Activated CD4-positive, alpha-beta T cell treated with anti-CD3 and anti-CD28 coated beads, Interleukin-2, amount 50 U/mL, for 4 hours (primary cell): ENCODE results near the gene HDAC2.
A peak's percentile ranks its signal among the peaks of the same experiment; 100 is the strongest.
"Not testable (repeated sequence)": the region's sequence is repeated elsewhere in the genome, so short reads cannot be mapped to it uniquely, and the experiment has no call there.

Experiments used
- DNase-seq, 2 experiments: peaks; one replicate each; pipeline ENCODE4 v3.0.0-alpha.2; 2020

HDAC2 gene

DNA sequence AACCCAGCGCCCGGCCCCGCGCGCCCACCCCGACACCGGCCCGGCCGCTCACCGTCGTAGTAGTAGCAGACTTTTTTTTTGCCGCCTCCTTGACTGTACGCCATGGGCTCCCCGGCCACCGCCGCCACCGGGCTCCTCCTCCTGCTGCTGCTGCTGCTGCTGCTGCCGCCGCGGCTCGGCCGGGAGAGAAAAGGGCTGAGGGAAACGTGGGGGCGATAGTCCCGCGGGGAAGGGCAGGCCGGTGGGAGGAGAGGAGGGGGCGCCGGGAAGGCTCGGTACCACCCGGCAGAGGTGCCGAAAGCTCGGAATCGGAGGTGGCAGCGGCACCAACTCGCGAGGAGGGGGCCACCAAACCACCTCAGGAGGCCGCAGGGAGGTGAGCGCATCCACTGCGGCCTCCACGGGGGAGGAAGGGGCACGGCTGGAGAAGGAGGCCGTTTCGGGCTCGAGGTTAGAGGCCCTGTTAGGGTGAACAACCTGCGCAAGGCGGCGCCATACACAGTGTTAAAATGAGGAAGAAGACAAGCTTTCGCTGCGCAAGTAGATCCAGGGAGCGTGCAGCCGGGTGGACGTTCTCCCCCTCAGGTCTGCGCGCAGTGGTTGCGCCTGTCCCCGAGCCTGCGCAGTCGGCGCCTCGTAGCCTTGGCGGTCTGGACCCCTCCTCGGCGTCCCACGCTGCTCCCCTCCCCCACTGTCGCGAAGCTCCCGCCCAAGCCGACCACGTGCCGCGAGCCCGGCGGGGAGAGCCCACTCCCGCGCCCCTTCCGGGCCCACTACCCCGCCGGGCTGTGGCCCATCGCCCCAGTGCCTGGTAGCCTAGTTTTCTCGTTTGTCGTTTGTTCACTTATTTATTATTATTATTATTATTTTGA, at the start of gene HDAC2:
Gene HDAC2, minus strand, starts transcription at position 344 of the 872 bp plus-strand sequence. Its CDS starts 240 bp downstream, at position 104.
- peak; percentile 84 to 90 for DNase-seq

GRCh38 chr6:114020196-114020595, 49.2 kb upstream of the HDAC2 start:
- no peak for DNase-seq

DNA sequence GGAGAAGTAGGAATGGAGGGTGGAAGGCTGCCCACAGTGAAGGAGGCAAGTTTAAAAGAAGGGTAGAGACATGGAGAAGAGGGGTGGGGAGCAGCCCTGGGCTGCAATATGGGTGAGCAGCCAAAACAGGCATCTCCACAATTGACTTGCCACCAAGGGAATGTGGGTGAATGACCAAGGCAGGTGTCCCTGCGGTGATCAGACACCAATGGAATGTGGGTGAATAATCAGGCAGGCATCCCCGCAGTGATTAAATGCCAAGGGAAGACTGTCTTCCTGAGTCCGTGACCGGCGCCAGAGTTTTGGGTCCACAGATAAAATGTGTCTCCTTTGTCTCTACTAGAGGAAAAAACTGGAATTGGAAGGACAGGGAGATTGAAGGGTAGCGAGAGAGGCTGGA, 46.2 kb upstream of the HDAC2 start:
- not testable (repeated sequence) for DNase-seq

GRCh38 chr6:114014106-114014505, 43.2 kb upstream of the HDAC2 start:
- not testable (repeated sequence) for DNase-seq

GRCh38 chr6:114011486-114011885, 40.5 kb upstream of the HDAC2 start:
- DNase-seq = not testable (repeated sequence)

- no peak for DNase-seq
Observed at GRCh38 chr6:114010540-114010939, 39.6 kb upstream of the HDAC2 start.

GRCh38 chr6:114009192-114009591, 38.2 kb upstream of the HDAC2 start:
- DNase-seq = no peak

DNA sequence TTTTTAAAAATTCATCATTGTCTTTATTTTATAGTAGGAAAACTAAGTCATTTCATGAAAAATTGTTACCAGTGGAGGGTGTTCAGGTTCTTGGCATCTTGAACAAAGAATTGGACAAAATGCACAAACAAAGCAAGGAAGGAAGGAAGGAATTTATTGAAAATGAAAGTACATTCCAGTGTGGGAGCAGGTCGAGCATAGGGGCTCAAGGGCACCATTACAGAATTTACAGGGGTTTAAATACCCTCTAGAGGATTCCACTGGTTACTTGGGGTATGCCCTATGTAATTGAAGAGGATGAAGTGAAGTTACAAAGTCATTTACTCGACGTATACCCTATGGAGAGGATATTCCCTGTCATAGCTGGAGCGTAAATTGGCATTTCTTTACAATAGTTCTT, 37.4 kb upstream of the HDAC2 start:
- DNase-seq = no peak

- no peak for DNase-seq
Observed at GRCh38 chr6:114007516-114007915, 36.6 kb upstream of the HDAC2 start.

- DNase-seq = no peak
Observed at GRCh38 chr6:114001354-114001753, 30.4 kb upstream of the HDAC2 start.

DNA sequence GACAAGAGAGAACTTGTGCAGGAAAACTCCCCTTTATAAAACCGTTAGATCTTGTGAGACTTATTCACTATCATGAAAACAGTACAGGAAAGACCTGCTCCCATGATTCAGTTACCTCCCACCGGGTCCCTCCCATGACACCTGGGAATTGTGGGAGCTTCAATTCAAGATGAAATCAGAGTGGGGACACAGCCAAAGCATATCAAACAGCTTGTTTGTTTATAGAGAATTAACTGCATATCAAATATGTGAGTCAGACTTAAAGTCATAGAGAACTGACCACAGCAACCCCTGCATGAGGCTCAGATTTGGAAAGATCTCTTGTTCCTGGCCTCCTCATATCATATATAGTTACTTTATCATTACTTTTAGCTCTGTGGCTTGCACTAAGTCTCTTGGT, 29.1 kb upstream of the HDAC2 start:
- DNase-seq = no peak

GRCh38 chr6:113999284-113999683, 28.3 kb upstream of the HDAC2 start:
- DNase-seq = no peak

- no peak for DNase-seq
Observed at GRCh38 chr6:113998811-113999210, 27.9 kb upstream of the HDAC2 start.

DNA sequence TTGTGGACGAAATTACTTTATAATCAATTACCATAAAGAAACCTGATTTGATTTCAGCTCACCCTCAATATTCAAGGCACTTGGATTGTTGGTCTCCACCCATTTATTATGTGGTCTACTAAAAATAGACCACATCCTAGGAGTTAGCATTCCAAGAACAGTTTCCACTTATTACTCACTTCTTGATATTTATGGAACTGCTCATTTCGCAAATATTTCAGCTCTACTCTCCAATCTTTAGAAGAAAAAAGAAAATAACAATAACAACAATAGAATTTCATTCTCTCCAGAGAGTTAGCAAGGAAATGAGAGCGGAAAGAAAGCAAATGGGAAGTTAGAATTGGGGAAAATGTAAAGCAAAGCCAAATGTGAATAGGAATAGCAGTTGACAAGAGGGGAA, 26.2 kb upstream of the HDAC2 start:
- DNase-seq = no peak

DNA sequence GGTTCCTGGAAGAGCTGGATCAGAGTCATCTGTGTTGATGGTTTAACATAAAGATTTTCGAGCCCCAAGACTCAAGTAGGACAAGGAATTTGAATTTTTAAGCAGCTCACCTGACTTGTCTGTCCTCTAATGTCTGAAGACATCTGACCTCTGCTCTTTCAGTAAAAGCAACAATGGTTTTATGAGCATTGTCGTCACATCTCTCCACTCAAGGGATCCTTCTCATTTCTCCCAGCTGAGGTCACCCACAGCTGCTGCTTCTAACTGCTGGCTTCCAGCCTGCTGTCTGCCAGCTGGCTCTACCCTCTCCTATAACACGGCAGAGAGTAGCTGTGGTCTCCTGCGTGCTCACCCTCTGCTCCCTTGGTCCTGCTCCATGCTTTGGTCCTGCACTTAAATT, 24.7 kb upstream of the HDAC2 start:
- no peak for DNase-seq

GRCh38 chr6:113994934-113995342, 24.0 kb upstream of the HDAC2 start:
- DNase-seq = no peak

DNA sequence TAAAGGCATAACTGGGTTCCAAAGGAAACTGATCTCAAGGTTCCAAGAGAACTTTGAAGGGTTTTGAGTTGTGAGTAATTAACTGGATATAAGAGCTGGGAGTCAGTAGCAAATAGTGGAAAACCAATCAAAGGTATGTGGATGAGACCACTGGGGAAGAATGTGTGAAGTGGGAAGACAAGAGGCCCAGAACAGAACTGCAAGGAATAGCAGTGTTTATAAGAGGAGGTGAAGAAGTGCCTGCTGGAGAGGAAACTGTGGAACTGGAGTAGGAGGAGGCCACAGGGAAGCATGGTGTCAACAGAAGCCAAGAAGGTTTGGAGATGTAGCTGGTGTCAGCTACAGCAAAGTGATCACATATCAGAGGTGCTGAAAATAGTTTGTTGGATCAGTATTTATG, 18.7 kb upstream of the HDAC2 start:
- DNase-seq = no peak

- DNase-seq = not testable (repeated sequence)
Observed at GRCh38 chr6:113982675-113983074, 11.7 kb upstream of the HDAC2 start.

DNA sequence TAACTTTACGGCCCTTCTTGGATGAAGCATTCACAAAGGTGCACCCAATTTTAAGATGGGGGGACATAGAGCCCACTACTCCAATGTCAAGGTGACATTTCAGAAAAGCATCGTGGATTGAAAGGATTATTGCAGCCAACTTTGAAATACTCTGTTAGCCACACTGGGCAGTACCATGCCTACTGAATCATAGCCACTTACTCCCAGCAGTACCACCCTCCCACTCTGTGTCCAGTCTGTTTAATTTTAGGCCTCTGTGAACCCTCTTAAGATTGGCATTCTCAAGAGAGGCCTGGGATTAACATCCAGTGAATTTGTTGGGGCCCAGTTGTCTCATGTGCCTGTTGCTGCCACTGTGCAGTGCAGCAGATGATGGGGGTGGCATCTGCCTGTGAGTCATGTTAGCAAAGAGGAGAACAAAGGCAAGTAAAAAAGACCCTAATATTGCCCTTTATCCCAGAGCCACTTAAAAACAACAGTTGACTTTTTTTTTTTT, 11.2 kb upstream of the HDAC2 start:
- no peak for DNase-seq

DNA sequence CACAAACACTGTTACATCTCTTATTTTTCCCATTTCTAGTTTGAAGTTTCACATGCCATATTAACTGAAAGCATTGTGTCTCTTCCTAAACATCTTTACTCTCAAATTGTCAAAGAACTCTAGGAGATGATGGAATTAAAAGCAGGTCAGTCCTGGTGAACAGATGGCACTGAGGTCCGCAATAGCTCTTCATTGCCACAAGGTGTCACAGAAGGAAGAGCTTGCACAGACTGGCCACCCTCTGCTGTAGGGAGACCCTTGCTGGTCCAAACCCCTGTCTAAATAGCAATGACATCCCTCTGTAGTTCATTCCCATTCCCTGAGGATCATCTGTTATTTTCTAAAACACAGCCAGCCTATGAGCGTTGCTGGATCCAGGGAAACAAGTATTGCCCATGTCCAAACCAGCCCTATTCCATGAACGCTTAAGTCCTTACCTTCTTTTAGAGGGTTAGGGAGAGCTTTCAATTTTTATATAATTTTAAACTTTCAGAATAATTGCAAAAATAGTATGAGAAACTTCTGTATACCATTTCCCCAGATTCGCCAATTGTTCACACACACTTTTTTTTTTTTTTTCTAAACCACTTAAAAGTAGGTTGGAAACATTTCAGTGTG, 10.1 kb upstream of the HDAC2 start:
- DNase-seq = no peak

DNA sequence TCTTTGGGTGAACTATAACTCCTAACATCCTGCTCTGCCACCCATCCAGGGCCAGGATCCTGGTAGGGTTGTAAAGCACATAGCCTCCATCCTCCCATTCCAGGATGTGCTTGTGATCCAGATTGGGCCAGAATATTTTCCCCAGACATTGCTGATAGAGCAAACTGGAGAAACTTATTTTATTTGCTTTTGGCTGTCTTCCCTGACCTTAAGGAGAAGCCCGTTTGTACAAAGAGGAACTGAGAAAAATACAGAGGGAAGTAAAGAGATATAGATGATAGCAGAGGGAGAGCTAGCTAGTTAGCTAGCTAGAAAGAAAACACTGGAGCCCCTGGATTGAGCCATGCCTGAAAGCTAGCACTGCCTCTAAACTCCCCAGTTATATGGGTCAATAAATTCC, 9.0 kb upstream of the HDAC2 start:
- DNase-seq = no peak

- no peak for DNase-seq
Observed at GRCh38 chr6:113978084-113978675, 7.2 kb upstream of the HDAC2 start.

DNA sequence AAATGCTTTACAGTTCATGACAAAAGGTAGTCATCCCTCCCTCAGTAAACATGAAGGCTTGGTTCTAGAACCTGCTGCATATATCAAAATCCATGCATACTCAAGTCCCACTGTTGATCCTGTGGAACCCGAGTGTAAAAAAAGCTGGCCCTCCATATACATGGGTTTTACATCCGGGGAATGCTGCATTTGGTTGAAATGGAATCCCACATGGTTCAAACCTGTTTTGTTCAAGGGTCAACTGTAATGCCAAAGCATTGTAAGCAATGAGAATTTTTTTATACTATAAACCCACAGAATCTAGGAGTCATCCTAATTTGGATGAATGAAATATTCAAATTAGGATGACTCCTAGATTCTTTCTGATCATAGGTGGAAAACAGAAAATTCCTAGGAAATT, 5.9 kb upstream of the HDAC2 start:
- no peak for DNase-seq

- no peak for DNase-seq
Observed at GRCh38 chr6:113971741-113972140, 793 bp upstream of the HDAC2 start.
